H9 (cell line): ENCODE results near the gene DAB1. TPM values are rescaled to one million over a fixed set of nuclear protein-coding genes. Genes with fewer than 3 reads are reported as not detected.
A peak's percentile ranks its signal among the peaks of the same experiment; 100 is the strongest.

ENCODE experiments used
- DNase-seq: peaks from one replicate; pipeline ENCODE4 v3.0.0-alpha.2; 2017
- H2AFZ ChIP-seq: one replicate; pipeline ENCODE4 v1.6.1; 2013; ENCODE audit warnings: mild to moderate bottlenecking, low read length, control low read depth, moderate library complexity
- H2AK5ac ChIP-seq: 2 replicates; pipeline ENCODE4 v1.6.1; 2013; ENCODE audit warnings: low read length, control low read depth, mixed read lengths; ENCODE audit not compliant: insufficient read length
- H2BK120ac ChIP-seq: one replicate; pipeline ENCODE4 v1.6.1; 2013; ENCODE audit warnings: low read depth, mild to moderate bottlenecking, low read length, control low read depth, inconsistent platforms; ENCODE audit not compliant: poor library complexity, severe bottlenecking
- H2BK12ac ChIP-seq: 2 replicates; pipeline ENCODE4 v1.6.1; 2013; ENCODE audit warnings: low read length, control low read depth, mixed read lengths, low read depth; ENCODE audit not compliant: insufficient read length
- H2BK15ac ChIP-seq: 2 replicates; pipeline ENCODE4 v1.6.1; 2013; ENCODE audit warnings: low read depth, low read length, control low read depth
- H2BK20ac ChIP-seq: one replicate; pipeline ENCODE4 v1.6.1; 2013; ENCODE audit warnings: low read depth, mild to moderate bottlenecking, low read length, control low read depth, inconsistent platforms; ENCODE audit not compliant: poor library complexity, severe bottlenecking
- H2BK5ac ChIP-seq: 2 replicates; pipeline ENCODE4 v1.6.1; 2013; ENCODE audit warnings: low read length, control low read depth, mixed read lengths; ENCODE audit not compliant: insufficient read length
- H3K14ac ChIP-seq: 2 replicates; pipeline ENCODE4 v1.6.1; 2013; ENCODE audit warnings: low read length, control low read depth; ENCODE audit not compliant: insufficient read depth
- H3K18ac ChIP-seq: 2 replicates; pipeline ENCODE4 v1.6.1; 2013; ENCODE audit warnings: low read depth, mild to moderate bottlenecking, mixed read lengths, low read length, control low read depth; ENCODE audit not compliant: insufficient read length
- H3K23ac ChIP-seq: 2 replicates; pipeline ENCODE4 v1.6.1; 2013; ENCODE audit warnings: low read length, control low read depth, mixed read lengths, low read depth; ENCODE audit not compliant: insufficient read length
- H3K23me2 ChIP-seq: 2 replicates; pipeline ENCODE4 v1.6.1; 2013; ENCODE audit warnings: low read depth, mild to moderate bottlenecking, mixed read lengths, low read length, control low read depth; ENCODE audit not compliant: insufficient read length, poor library complexity, severe bottlenecking
- H3K27ac ChIP-seq: 2 replicates; pipeline ENCODE4 v1.5.1; 2013; ENCODE audit warnings: low read length, control low read depth, mixed read lengths, low read depth; ENCODE audit not compliant: insufficient read length
- H3K27me3 ChIP-seq: 2 replicates; pipeline ENCODE4 v1.6.1; 2013; ENCODE audit warnings: low read length, control low read depth, inconsistent platforms; ENCODE audit not compliant: insufficient read depth
- H3K4ac ChIP-seq: 2 replicates; pipeline ENCODE4 v1.6.1; 2013; ENCODE audit warnings: low read depth, mild to moderate bottlenecking, control low read depth, inconsistent platforms, low read length, moderate library complexity
- H3K4me1 ChIP-seq: 2 replicates; pipeline ENCODE4 v1.6.1; 2013; ENCODE audit warnings: low read length, control low read depth, inconsistent platforms; ENCODE audit not compliant: insufficient read depth
- H3K4me2 ChIP-seq: 2 replicates; pipeline ENCODE4 v1.6.1; 2013; ENCODE audit warnings: low read length, control low read depth, mixed read lengths; ENCODE audit not compliant: insufficient read length, insufficient read depth
- H3K56ac ChIP-seq: 2 replicates; pipeline ENCODE4 v1.6.1; 2013; ENCODE audit warnings: low read depth, mild to moderate bottlenecking, mixed read lengths, low read length, control low read depth; ENCODE audit not compliant: insufficient read length
- H3K79me1 ChIP-seq: 2 replicates; pipeline ENCODE4 v1.6.1; 2013; ENCODE audit warnings: low read depth, mild to moderate bottlenecking, moderate library complexity, low read length, control low read depth, inconsistent platforms; ENCODE audit not compliant: insufficient read depth, poor library complexity, severe bottlenecking
- H3K79me2 ChIP-seq: 2 replicates; pipeline ENCODE4 v1.6.1; 2013; ENCODE audit warnings: low read length, control low read depth, inconsistent platforms; ENCODE audit not compliant: insufficient read depth
- H3K9ac ChIP-seq: 2 replicates; pipeline ENCODE4 v1.6.1; 2013; ENCODE audit warnings: low read length, control low read depth, mixed read lengths; ENCODE audit not compliant: insufficient read length; ENCODE audit errors: extremely low read depth
- H3K9me3 ChIP-seq: one replicate; pipeline ENCODE4 v1.6.1; 2013; ENCODE audit warnings: low read depth, low read length, inconsistent platforms; ENCODE audit not compliant: control insufficient read depth
- H3T11ph ChIP-seq: one replicate; pipeline ENCODE4 v1.6.1; 2013; ENCODE audit warnings: mild to moderate bottlenecking, low read length, control low read depth, inconsistent platforms
- H4K20me1 ChIP-seq: one replicate; pipeline ENCODE4 v1.6.1; 2013; ENCODE audit not compliant: control insufficient read depth, insufficient read length, insufficient read depth
- H4K5ac ChIP-seq: 2 replicates; pipeline ENCODE4 v1.6.1; 2013; ENCODE audit warnings: low read depth, mild to moderate bottlenecking, mixed read lengths, low read length, control low read depth; ENCODE audit not compliant: insufficient read length
- H4K8ac ChIP-seq: replicated peaks from 2 replicates; pipeline ENCODE4 v1.6.1; 2013; ENCODE audit warnings: low read length, control low read depth, mixed read lengths, low read depth; ENCODE audit not compliant: insufficient read length
- H4K91ac ChIP-seq: 2 replicates; pipeline ENCODE4 v1.6.1; 2013; ENCODE audit warnings: low read depth, mild to moderate bottlenecking, moderate library complexity, mixed read lengths, low read length, control low read depth; ENCODE audit not compliant: insufficient read length
- H3K27ac Mint-ChIP-seq, 3 experiments: 2 replicates in 2 of 3; 3 replicates in 1 of 3; pipeline ENCODE4 v1.8.0; 2020 to 2021; ENCODE audit warnings: mixed read lengths in 3 of 3, mild to moderate bottlenecking in 1 of 3, moderate library complexity in 1 of 3
- H3K27me3 Mint-ChIP-seq: 2 replicates; pipeline ENCODE4 v1.8.0; 2021; ENCODE audit warnings: low read depth, mild to moderate bottlenecking, moderate library complexity, mixed read lengths
- H3K36me3 Mint-ChIP-seq, 3 experiments: 2 replicates in 2 of 3; 3 replicates in 1 of 3; pipeline ENCODE4 v1.8.0; 2020 to 2021; ENCODE audit warnings: low read depth in 3 of 3, mixed read lengths in 3 of 3; ENCODE audit not compliant: insufficient read depth in 1 of 3
- H3K4me1 Mint-ChIP-seq, 2 experiments: 2 replicates each; pipeline ENCODE4 v1.8.0; 2020; ENCODE audit warnings: mixed read lengths in 2 of 2
- H3K4me3 Mint-ChIP-seq, 2 experiments: 2 replicates in 1 of 2; 3 replicates in 1 of 2; pipeline ENCODE4 v1.8.0; 2020 to 2021; ENCODE audit warnings: mild to moderate bottlenecking in 2 of 2, mixed read lengths in 2 of 2, moderate library complexity in 1 of 2
- H3K9me3 Mint-ChIP-seq, 2 experiments: 2 replicates in 1 of 2; 3 replicates in 1 of 2; pipeline ENCODE4 v1.8.0; 2020; ENCODE audit warnings: mild to moderate bottlenecking in 2 of 2, mixed read lengths in 2 of 2, moderate library complexity in 1 of 2
- CTCF ChIP-seq: fragments of 200-600 bp; sonication (generic); conservative IDR thresholded peaks from 3 replicates; pipeline ENCODE4 v1.8.0; 2021; ENCODE audit warnings: antibody characterized with exemption, mild to moderate bottlenecking
- WGBS: extraction: QIAGEN DNeasy Blood & Tissue Kit; methylation state at CpG from one replicate; pipeline ENCODE4 v1.1.7; 2013; ENCODE audit warnings: missing lambda C conversion rate, low lambda C conversion rate, mixed read lengths; ENCODE audit not compliant: insufficient read length; ENCODE audit errors: extremely low coverage; 5-methylcytosine and 5-hydroxymethylcytosine counted together
- total RNA-seq: library from RNA; stranded (reverse); gene quantifications from 2 replicates; pipeline ENCODE4 v1.2.1, GENCODE V29; 2021

Gene DAB1
- total RNA-seq, 1 experiment from 2014 or later = 9.3 TPM

GRCh38 chr1:57249511-57249910, 174.3 kb downstream of the DAB1 start:
- no peak overlapping the region for H4K91ac ChIP-seq
- H3K9me3 Mint-ChIP-seq = peaks cover 16 to 18% of the 10 kb centered on the region in 2 experiments
- H3K79me2 ChIP-seq = no peaks in the 10 kb centered on the region
- H3K23me2 ChIP-seq = no peaks in the 10 kb centered on the region
- H3K23ac ChIP-seq = no peak overlapping the region
- no peak overlapping the region for H3K18ac ChIP-seq
- H2BK15ac ChIP-seq = no peak overlapping the region
- H3K4ac ChIP-seq = no peak overlapping the region
- peak overlapping the region in 1 of 3 experiments; percentile 50; a peak in 1 of 7 replicates for H3K27ac Mint-ChIP-seq
- H3T11ph ChIP-seq = no peak overlapping the region
- H3K56ac ChIP-seq = no peak overlapping the region
- H3K14ac ChIP-seq = no peak overlapping the region
- no peak overlapping the region for H3K4me2 ChIP-seq
- H3K9me3 ChIP-seq = no peaks in the 10 kb centered on the region
- no peaks in the 10 kb centered on the region for H3K79me1 ChIP-seq
- H3K4me1 ChIP-seq = no peaks in the 10 kb centered on the region
- no peak overlapping the region for H2AK5ac ChIP-seq
- no peak overlapping the region for H3K9ac ChIP-seq
- H4K5ac ChIP-seq = no peak overlapping the region
- no peak overlapping the region for H2AFZ ChIP-seq
- no peak for TF ChIP-seq CTCF
- no peaks in the 10 kb centered on the region for H4K20me1 ChIP-seq
- peaks cover 3 to 11% (median 7%) of the 10 kb centered on the region in 3 experiments; a peak in 5 of 7 replicates for H3K36me3 Mint-ChIP-seq
- H2BK5ac ChIP-seq = no peak overlapping the region
- no peak overlapping the region for H4K8ac ChIP-seq
- no CpG with 5 or more reads among the region's 2 CpGs for WGBS
- peaks cover 6 to 7% of the 10 kb centered on the region in 2 experiments; a peak in 3 of 4 replicates for H3K4me1 Mint-ChIP-seq
- H3K4me3 Mint-ChIP-seq = no peak overlapping the region
- H3K27me3 Mint-ChIP-seq = no peaks in the 10 kb centered on the region
- no peak for DNase-seq
- no peak overlapping the region for H2BK120ac ChIP-seq
- H3K27me3 ChIP-seq = no peaks in the 10 kb centered on the region
- no peak overlapping the region for H3K27ac ChIP-seq
- no peak overlapping the region for H2BK20ac ChIP-seq
- no peak overlapping the region for H2BK12ac ChIP-seq
